HepG2 (cell line): ENCODE results near the gene CPLX3. TPM values are rescaled to one million over a fixed set of nuclear protein-coding genes. Genes with fewer than 3 reads are reported as not detected.
A peak's percentile ranks its signal among the peaks of the same experiment; 100 is the strongest.

Source experiments
- CEBPB ChIP-seq: IDR thresholded peaks from 2 replicates; pipeline ENCODE4 v1.6.1; 2011; ENCODE audit warnings: low read depth, low read length, improper control_type of control experiment, borderline replicate concordance
- CHD4 ChIP-seq: fragments of 200-600 bp; sonication (generic); IDR thresholded peaks from 2 replicates; pipeline ENCODE4 v1.7.0; 2017; ENCODE audit warnings: mild to moderate bottlenecking, low read length, borderline replicate concordance
- CREM ChIP-seq, 2 experiments: sonication (generic) in 1 of 2; formaldehyde crosslinking in 1 of 2; IDR thresholded peaks; 2 replicates each; pipeline versions ENCODE4 v1.4.0 to v1.6.1; 2016 to 2020; ENCODE audit warnings: antibody characterized with exemption in 1 of 2, mild to moderate bottlenecking in 1 of 2, missing genetic modification reagents in 1 of 2
- IRF2 ChIP-seq: IDR thresholded peaks from 2 replicates; pipeline ENCODE4 v1.6.1; 2018; ENCODE audit warnings: missing genetic modification reagents, missing compliant biosample characterization
- NAIF1 ChIP-seq: sonication (generic); formaldehyde crosslinking; IDR thresholded peaks from 2 replicates; pipeline ENCODE4 v1.5.0; 2020; ENCODE audit warnings: mild to moderate bottlenecking, missing genetic modification reagents, borderline replicate concordance
- NFE2L2 ChIP-seq: fragments of 150-350 bp; IDR thresholded peaks from 2 replicates; pipeline ENCODE4 v1.6.1; 2014; ENCODE audit warnings: low read length
- PBX3 ChIP-seq: sonication (generic); formaldehyde crosslinking; IDR thresholded peaks from 2 replicates; pipeline ENCODE4 v1.8.1; 2023; ENCODE audit warnings: missing genetic modification reagents, inconsistent platforms, borderline replicate concordance
- PITX1 ChIP-seq: sonication (generic); formaldehyde crosslinking; IDR thresholded peaks from 2 replicates; pipeline ENCODE4 v1.5.1; 2020; ENCODE audit warnings: mild to moderate bottlenecking, missing genetic modification reagents
- RARG ChIP-seq: sonication (generic); formaldehyde crosslinking; IDR thresholded peaks from 2 replicates; pipeline ENCODE4 v1.4.0; 2020; ENCODE audit warnings: low read depth, mild to moderate bottlenecking, missing genetic modification reagents
- SP1 ChIP-seq, 2 experiments: fragments of 450-650 bp in 1 of 2; sonication (generic) in 1 of 2; formaldehyde crosslinking in 1 of 2; IDR thresholded peaks; 2 replicates each; pipeline versions ENCODE4 v1.4.0 to v1.6.1; 2016 to 2020; ENCODE audit warnings: missing genetic modification reagents in 1 of 2
- TEF ChIP-seq: sonication (generic); formaldehyde crosslinking; IDR thresholded peaks from 2 replicates; pipeline ENCODE4 v1.5.0; 2020; ENCODE audit warnings: missing genetic modification reagents
- ZBTB34 ChIP-seq: sonication (generic); formaldehyde crosslinking; IDR thresholded peaks from 2 replicates; pipeline ENCODE4 v1.8.0; 2022; ENCODE audit warnings: mild to moderate bottlenecking, missing genetic modification reagents
- ZEB1 ChIP-seq: IDR thresholded peaks from 2 replicates; pipeline ENCODE4 v1.6.1; 2012; ENCODE audit warnings: mild to moderate bottlenecking, low read depth, inconsistent platforms; ENCODE audit not compliant: insufficient replicate concordance
- ZFAT ChIP-seq: sonication (generic); formaldehyde crosslinking; conservative IDR thresholded peaks from 2 replicates; pipeline ENCODE4 v1.8.1; 2023; ENCODE audit warnings: missing genetic modification reagents, inconsistent platforms
- ZIK1 ChIP-seq: sonication (generic); formaldehyde crosslinking; IDR thresholded peaks from 2 replicates; pipeline ENCODE4 v1.5.0; 2020; ENCODE audit warnings: mild to moderate bottlenecking, low read depth, missing genetic modification reagents, borderline replicate concordance
- ZKSCAN1 ChIP-seq: fragments of 150-350 bp; IDR thresholded peaks from 2 replicates; pipeline ENCODE4 v1.6.1; 2014; ENCODE audit warnings: low read length
- ZMAT3 ChIP-seq: sonication (generic); formaldehyde crosslinking; conservative IDR thresholded peaks from 2 replicates; pipeline ENCODE4 v1.7.0; 2021; ENCODE audit warnings: missing genetic modification reagents
- ZNF20 ChIP-seq: sonication (generic); formaldehyde crosslinking; IDR thresholded peaks from 2 replicates; pipeline ENCODE4 v1.4.0; 2020; ENCODE audit warnings: mild to moderate bottlenecking, moderate library complexity, missing genetic modification reagents
- ZNF260 ChIP-seq: sonication (generic); formaldehyde crosslinking; IDR thresholded peaks from 2 replicates; pipeline ENCODE4 v1.4.0; 2020; ENCODE audit warnings: missing genetic modification reagents, low read depth, mild to moderate bottlenecking, borderline replicate concordance
- ZNF616 ChIP-seq: sonication (generic); formaldehyde crosslinking; IDR thresholded peaks from 2 replicates; pipeline ENCODE4 v1.5.0; 2020; ENCODE audit warnings: low read depth, mild to moderate bottlenecking, missing genetic modification reagents
- polyA plus RNA-seq, 8 experiments: library from polyadenylated mRNA; depleted of rRNA in 3 of 8; stranded (reverse) in 7 of 8; unstranded in 1 of 8; fragments of >200 nt; fragmentation: Illumina TruSeq in 4 of 8; extraction: Trizol in 4 of 8; gene quantifications; 2 replicates each; pipeline versions ENCODE4 v1.2.1 to v1.2.3, GENCODE V29; 2011 to 2016; ENCODE audit warnings: low read depth in 4 of 8, missing spikeins in 1 of 8, mixed read lengths in 1 of 8; ENCODE audit not compliant: insufficient read depth in 1 of 8
- total RNA-seq, 5 experiments: library from RNA; depleted of rRNA; stranded (reverse); fragments of >200 nt; fragmentation: Illumina TruSeq; extraction: Trizol; gene quantifications; 2 replicates each; pipeline ENCODE4 v1.2.3, GENCODE V29; 2016; ENCODE audit warnings: low read depth in 1 of 5
- TF ChIP-seq, protein P1 (sequence below): IDR thresholded peaks from 2 replicates; pipeline ENCODE4 v1.6.1; 2016; ENCODE audit warnings: control low read depth
- TF ChIP-seq, protein P2 (sequence below): sonication (generic); formaldehyde crosslinking; IDR thresholded peaks from 2 replicates; pipeline ENCODE4 v1.8.0; 2022; ENCODE audit warnings: missing genetic modification reagents, mild to moderate bottlenecking, moderate library complexity, borderline replicate concordance

CPLX3 gene
- total and polyA plus RNA-seq, 2 of the 13 experiments (the other 11 are each of a cell fraction or from before 2014, with no cell fraction given), result not detected

GRCh38 chr15:74842581-74843444, 16.4 kb downstream of the CPLX3 start, which contains the start of gene ULK3 (continued):
- TF ChIP-seq PBX3 (CRISPR knock-in tag) (peak; percentile 55; the same call in 1 of the 2 replicates), ZNF20 (CRISPR knock-in tag) (no peak), CEBPB (no peak), ZIK1 (no peak), ZMAT3 (CRISPR knock-in tag) (no peak), ZNF616 (CRISPR knock-in tag) (0 out of 2 replicates have a peak, but pooled peaks have one; percentile 43), CHD4 (no peak), ZEB1 (peak; percentile 97), CREM (IDR thresholded peaks at IDR 0.05) (no peak), CREM (CRISPR knock-in tag; IDR thresholded peaks at IDR 0.05) (no peak), RARG (CRISPR knock-in tag) (no peak), NAIF1 (CRISPR knock-in tag) (no peak), IRF2 (CRISPR knock-in tag) (0 out of 2 replicates have a peak, but pooled peaks have one; percentile 13), ZBTB34 (CRISPR knock-in tag) (0 out of 2 replicates have a peak, but pooled peaks have one; percentile 38), ZKSCAN1 (no peak), SP1 (IDR thresholded peaks at IDR 0.05) (no peak), SP1 (CRISPR knock-in tag; IDR thresholded peaks at IDR 0.05) (peak; percentile 40; the same call in 1 of the 2 replicates), ZNF260 (CRISPR knock-in tag) (no peak), NFE2L2 (no peak), ZFAT (no peak), TEF (no peak), PITX1 (CRISPR knock-in tag) (no peak)
- TF ChIP-seq, protein P1, sequence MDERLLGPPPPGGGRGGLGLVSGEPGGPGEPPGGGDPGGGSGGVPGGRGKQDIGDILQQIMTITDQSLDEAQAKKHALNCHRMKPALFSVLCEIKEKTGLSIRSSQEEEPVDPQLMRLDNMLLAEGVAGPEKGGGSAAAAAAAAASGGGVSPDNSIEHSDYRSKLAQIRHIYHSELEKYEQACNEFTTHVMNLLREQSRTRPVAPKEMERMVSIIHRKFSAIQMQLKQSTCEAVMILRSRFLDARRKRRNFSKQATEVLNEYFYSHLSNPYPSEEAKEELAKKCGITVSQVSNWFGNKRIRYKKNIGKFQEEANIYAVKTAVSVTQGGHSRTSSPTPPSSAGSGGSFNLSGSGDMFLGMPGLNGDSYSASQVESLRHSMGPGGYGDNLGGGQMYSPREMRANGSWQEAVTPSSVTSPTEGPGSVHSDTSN (CRISPR knock-in tag), result peak; percentile 88
- TF ChIP-seq, protein P2, sequence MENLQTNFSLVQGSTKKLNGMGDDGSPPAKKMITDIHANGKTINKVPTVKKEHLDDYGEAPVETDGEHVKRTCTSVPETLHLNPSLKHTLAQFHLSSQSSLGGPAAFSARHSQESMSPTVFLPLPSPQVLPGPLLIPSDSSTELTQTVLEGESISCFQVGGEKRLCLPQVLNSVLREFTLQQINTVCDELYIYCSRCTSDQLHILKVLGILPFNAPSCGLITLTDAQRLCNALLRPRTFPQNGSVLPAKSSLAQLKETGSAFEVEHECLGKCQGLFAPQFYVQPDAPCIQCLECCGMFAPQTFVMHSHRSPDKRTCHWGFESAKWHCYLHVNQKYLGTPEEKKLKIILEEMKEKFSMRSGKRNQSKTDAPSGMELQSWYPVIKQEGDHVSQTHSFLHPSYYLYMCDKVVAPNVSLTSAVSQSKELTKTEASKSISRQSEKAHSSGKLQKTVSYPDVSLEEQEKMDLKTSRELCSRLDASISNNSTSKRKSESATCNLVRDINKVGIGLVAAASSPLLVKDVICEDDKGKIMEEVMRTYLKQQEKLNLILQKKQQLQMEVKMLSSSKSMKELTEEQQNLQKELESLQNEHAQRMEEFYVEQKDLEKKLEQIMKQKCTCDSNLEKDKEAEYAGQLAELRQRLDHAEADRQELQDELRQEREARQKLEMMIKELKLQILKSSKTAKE, result no peak
